ENCODE data around the gene RUFY1.

DNA sequence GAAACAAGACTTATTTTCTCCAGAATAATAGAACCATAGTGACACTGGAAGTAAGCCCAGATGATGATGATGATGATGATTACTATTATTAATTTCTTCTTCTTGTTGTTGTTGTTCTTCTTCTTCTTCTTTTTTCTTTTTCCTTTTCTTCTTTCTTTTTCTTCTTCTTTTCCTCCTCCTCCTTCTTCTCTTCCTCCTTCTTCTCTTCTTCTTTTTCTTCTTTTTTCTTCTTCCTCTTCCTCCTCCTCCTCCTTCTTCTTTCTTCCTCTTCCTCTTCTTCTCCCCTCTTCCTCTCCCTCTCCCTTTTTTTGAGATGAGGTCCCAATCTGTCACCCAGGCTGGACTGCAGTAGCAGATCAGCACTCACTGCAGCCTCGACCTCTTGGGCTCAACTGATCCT lies 40.5 kb upstream of the RUFY1 start:
- TF ChIP-seq, protein P1, sequence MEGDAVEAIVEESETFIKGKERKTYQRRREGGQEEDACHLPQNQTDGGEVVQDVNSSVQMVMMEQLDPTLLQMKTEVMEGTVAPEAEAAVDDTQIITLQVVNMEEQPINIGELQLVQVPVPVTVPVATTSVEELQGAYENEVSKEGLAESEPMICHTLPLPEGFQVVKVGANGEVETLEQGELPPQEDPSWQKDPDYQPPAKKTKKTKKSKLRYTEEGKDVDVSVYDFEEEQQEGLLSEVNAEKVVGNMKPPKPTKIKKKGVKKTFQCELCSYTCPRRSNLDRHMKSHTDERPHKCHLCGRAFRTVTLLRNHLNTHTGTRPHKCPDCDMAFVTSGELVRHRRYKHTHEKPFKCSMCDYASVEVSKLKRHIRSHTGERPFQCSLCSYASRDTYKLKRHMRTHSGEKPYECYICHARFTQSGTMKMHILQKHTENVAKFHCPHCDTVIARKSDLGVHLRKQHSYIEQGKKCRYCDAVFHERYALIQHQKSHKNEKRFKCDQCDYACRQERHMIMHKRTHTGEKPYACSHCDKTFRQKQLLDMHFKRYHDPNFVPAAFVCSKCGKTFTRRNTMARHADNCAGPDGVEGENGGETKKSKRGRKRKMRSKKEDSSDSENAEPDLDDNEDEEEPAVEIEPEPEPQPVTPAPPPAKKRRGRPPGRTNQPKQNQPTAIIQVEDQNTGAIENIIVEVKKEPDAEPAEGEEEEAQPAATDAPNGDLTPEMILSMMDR (IDR thresholded peaks at IDR 0.05; ENCODE audit: borderline replicate concordance, extremely low read depth, low read length, poor library complexity, severe bottlenecking): no peak
- TF ChIP-seq EZH2 (IDR thresholded peaks at IDR 0.05; ENCODE audit: borderline replicate concordance, low read depth, low read length, severe bottlenecking): no peak

All from DND-41 (cell line).